Measurements from ENCODE around the gene FOXN3.

DNA sequence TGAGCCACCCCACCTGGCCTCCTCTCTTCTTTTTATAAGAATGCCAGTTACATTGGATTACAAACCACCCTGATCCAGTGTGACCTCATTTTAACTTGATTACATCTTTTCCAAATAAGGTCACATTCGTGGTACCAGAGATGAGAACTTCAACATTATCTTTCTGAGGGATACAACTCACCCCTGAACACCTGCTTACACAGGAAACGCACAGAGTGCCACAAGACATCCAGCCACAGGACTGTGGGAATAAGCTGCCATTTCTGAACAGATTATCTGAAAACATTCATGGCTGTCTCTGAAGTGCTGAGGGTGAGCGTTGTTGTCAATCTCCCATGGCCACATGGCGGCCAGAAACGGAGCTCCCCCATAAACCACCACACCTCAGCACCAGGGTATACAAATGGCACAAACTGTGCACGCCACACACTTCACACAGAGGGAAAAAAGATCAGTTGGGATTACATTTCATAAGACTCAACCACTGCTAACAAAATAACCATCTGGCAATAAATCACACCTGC, 23.7 kb downstream of the FOXN3 start:
- TF ChIP-seq CHD2 (IDR thresholded peaks at IDR 0.05; ENCODE audit: low read length, partially characterized antibody), result no peak
- no peak for TF ChIP-seq MYC (IDR thresholded peaks at IDR 0.05; ENCODE audit: borderline replicate concordance, low read length)
- no peak for TF ChIP-seq CTCF (IDR thresholded peaks at IDR 0.05)
- TF ChIP-seq MAFK (IDR thresholded peaks at IDR 0.05; ENCODE audit: partially characterized antibody), result no peak
- TF ChIP-seq CEBPB (IDR thresholded peaks at IDR 0.05), result no peak
- TF ChIP-seq ESRRA (IDR thresholded peaks at IDR 0.05; ENCODE audit: borderline replicate concordance, low read length), result no peak
